HepG2 (cell line): ENCODE data around the gene UAP1L1. TPM values are rescaled to one million over a fixed set of nuclear protein-coding genes. Genes with fewer than 3 reads are reported as not detected.

Source experiments
- ATAC-seq: fragments of 200-7000 bp; cut with Tn5 transposase; 3 replicates; pipeline ENCODE4 v1.9.1; 2020; ENCODE audit warnings: mild to moderate bottlenecking, moderate library complexity
- BruUV-seq: library from RNA; stranded (reverse); fragments of 400-500 nt; replicated peaks from 2 replicates; lab custom pipeline; 2021; lab: Mats Ljungman, UMichigan
- CTCF ChIA-PET: fragments of 300-600 bp; formaldehyde crosslinking; extraction: SDS; loops from one replicate; lab custom pipeline; 2021; ENCODE audit warnings: low total read pairs, inconsistent platforms, low intra/inter-chr PET ratio; lab: Yijun Ruan, JAX
- POLR2A ChIA-PET: fragments of 350-600 bp; sonication (Branson Sonifier 250); formaldehyde crosslinking; loops from one replicate; lab custom pipeline; 2020; ENCODE audit warnings: antibody characterized with exemption, inconsistent platforms; lab: Yijun Ruan, JAX
- DNase-seq: peaks from one replicate; pipeline ENCODE4 v3.0.0-alpha.2; 2015; ENCODE audit warnings: low spot score
- FAIRE-seq: peaks from 3 replicates; lab custom pipeline; 2011; peaks lifted over from hg19 to GRCh38; lab: Jason Lieb, UNC
- H2AFZ ChIP-seq: one replicate; pipeline ENCODE4 v1.6.1; 2011; ENCODE audit warnings: low read length, inconsistent platforms
- H3K27ac ChIP-seq: fragments of 300-600 bp; 3 replicates; pipeline ENCODE4 v1.8.0; 2011; ENCODE audit warnings: mixed run types, mild to moderate bottlenecking, mixed read lengths, low read length, inconsistent platforms; ENCODE audit not compliant: insufficient read depth; ENCODE audit errors: extremely low read length
- H3K27me3 ChIP-seq, 2 experiments: fragments of 200-600 bp in 1 of 2; 2 replicates in 1 of 2; 3 replicates in 1 of 2; pipeline versions ENCODE4 v1.6.0 to v1.8.0; 2011; ENCODE audit warnings: low read length in 2 of 2, mild to moderate bottlenecking in 2 of 2, moderate library complexity in 2 of 2, inconsistent platforms in 1 of 2; ENCODE audit not compliant: insufficient read depth in 2 of 2, control insufficient read depth in 1 of 2
- H3K36me3 ChIP-seq, 2 experiments: fragments of 200-600 bp in 1 of 2; replicated peaks in 1 of 2; 2 replicates in 1 of 2; 3 replicates in 1 of 2; pipeline versions ENCODE4 v1.5.1 to v1.8.0; 2011; ENCODE audit warnings: low read length in 2 of 2, inconsistent platforms in 1 of 2; ENCODE audit not compliant: insufficient read depth in 2 of 2, control insufficient read depth in 1 of 2
- H3K4me1 ChIP-seq: 2 replicates; pipeline ENCODE4 v1.5.1; 2012; ENCODE audit warnings: low read length, inconsistent platforms; ENCODE audit not compliant: insufficient read depth
- H3K4me2 ChIP-seq: 2 replicates; pipeline ENCODE4 v1.6.0; 2011; ENCODE audit warnings: low read depth, low read length, inconsistent platforms
- H3K4me3 ChIP-seq, 3 experiments: fragments of 200-600 bp in 1 of 3; sonication (generic), shearing (Covaris generic) in 1 of 3; replicated peaks in 1 of 3; 2 replicates each; pipeline ENCODE4 v1.5.1; 2011 to 2016; ENCODE audit warnings: low read length in 3 of 3, inconsistent platforms in 2 of 3, low read depth in 2 of 3, mild to moderate bottlenecking in 2 of 3, control low read depth in 1 of 3, mixed read lengths in 1 of 3; ENCODE audit not compliant: insufficient read depth in 1 of 3
- H3K79me2 ChIP-seq: one replicate; pipeline ENCODE4 v1.6.1; 2011; ENCODE audit warnings: low read length, inconsistent platforms; ENCODE audit not compliant: insufficient read depth
- H3K9ac ChIP-seq: 2 replicates; pipeline ENCODE4 v1.6.0; 2011; ENCODE audit warnings: mild to moderate bottlenecking, low read depth, low read length, inconsistent platforms; ENCODE audit not compliant: insufficient read depth
- H3K9me3 ChIP-seq: 2 replicates; pipeline ENCODE4 v1.5.1; 2012; ENCODE audit warnings: mild to moderate bottlenecking, low read length
- H4K20me1 ChIP-seq: 2 replicates; pipeline ENCODE4 v1.6.0; 2011; ENCODE audit warnings: inconsistent platforms, mild to moderate bottlenecking, low read length, moderate library complexity; ENCODE audit not compliant: insufficient read depth
- CREB1 ChIP-seq, 2 experiments: fragments of 450-650 bp in 1 of 2; IDR thresholded peaks; 2 replicates each; pipeline ENCODE4 v1.6.1; 2016 to 2017; ENCODE audit warnings: control low read depth in 1 of 2, mild to moderate bottlenecking in 1 of 2, missing compliant biosample characterization in 1 of 2, missing genetic modification characterization in 1 of 2
- FOXC1 ChIP-seq: sonication (generic); formaldehyde crosslinking; IDR thresholded peaks from 2 replicates; pipeline ENCODE4 v1.8.0; 2022; ENCODE audit warnings: mild to moderate bottlenecking, missing genetic modification reagents, borderline replicate concordance
- GATA4 ChIP-seq: sonication (generic); IDR thresholded peaks from 2 replicates; pipeline ENCODE4 v1.6.1; 2016; ENCODE audit warnings: antibody characterized with exemption, low read depth, borderline replicate concordance
- KDM1A ChIP-seq: IDR thresholded peaks from 2 replicates; pipeline ENCODE4 v1.6.1; 2016; ENCODE audit warnings: missing compliant biosample characterization
- MEIS2 ChIP-seq: sonication (generic); formaldehyde crosslinking; IDR thresholded peaks from 2 replicates; pipeline ENCODE4 v1.9.0; 2021; ENCODE audit warnings: mild to moderate bottlenecking, missing genetic modification reagents
- MTA1 ChIP-seq: sonication (generic); formaldehyde crosslinking; IDR thresholded peaks from 2 replicates; pipeline ENCODE4 v1.4.0; 2020; ENCODE audit warnings: missing genetic modification reagents, mild to moderate bottlenecking, borderline replicate concordance
- NFATC3 ChIP-seq: sonication (generic); formaldehyde crosslinking; IDR thresholded peaks from 2 replicates; pipeline ENCODE4 v1.5.1; 2020; ENCODE audit warnings: mild to moderate bottlenecking, missing genetic modification reagents
- NFIB ChIP-seq: sonication (generic); formaldehyde crosslinking; IDR thresholded peaks from 2 replicates; pipeline ENCODE4 v1.9.0; 2021; ENCODE audit warnings: missing genetic modification reagents, mild to moderate bottlenecking, borderline replicate concordance
- NKX3-1 ChIP-seq: sonication (generic); formaldehyde crosslinking; IDR thresholded peaks from 2 replicates; pipeline ENCODE4 v1.5.0; 2020; ENCODE audit warnings: missing genetic modification reagents
- NR2F6 ChIP-seq, 2 experiments: IDR thresholded peaks; 2 replicates each; pipeline ENCODE4 v1.6.1; 2016; ENCODE audit warnings: antibody characterized with exemption in 1 of 2, mild to moderate bottlenecking in 1 of 2
- PHB2 ChIP-seq: fragments of 450-650 bp; IDR thresholded peaks from 2 replicates; pipeline ENCODE4 v1.6.1; 2018; ENCODE audit not compliant: partially characterized antibody
- SETDB1 ChIP-seq: sonication (generic); formaldehyde crosslinking; IDR thresholded peaks from 2 replicates; pipeline ENCODE4 v1.5.1; 2020; ENCODE audit warnings: missing genetic modification reagents, mild to moderate bottlenecking, borderline replicate concordance
- U2AF2 ChIP-seq: fragments of 200-400 bp; formaldehyde crosslinking; IDR thresholded peaks from 2 replicates; pipeline ENCODE4 v1.6.1; 2017; ENCODE audit warnings: low read depth, mild to moderate bottlenecking, low read length
- YEATS4 ChIP-seq: sonication (generic); formaldehyde crosslinking; IDR thresholded peaks from 2 replicates; pipeline ENCODE4 v1.4.0; 2020; ENCODE audit warnings: missing genetic modification reagents, borderline replicate concordance
- ZMYM3 ChIP-seq: sonication (generic); formaldehyde crosslinking; IDR thresholded peaks from 2 replicates; pipeline ENCODE4 v1.5.1; 2020; ENCODE audit warnings: mild to moderate bottlenecking, missing genetic modification reagents
- ZNF30 ChIP-seq: sonication (generic); formaldehyde crosslinking; IDR thresholded peaks from 2 replicates; pipeline ENCODE4 v1.5.0; 2020; ENCODE audit warnings: mild to moderate bottlenecking, missing genetic modification reagents
- ZNF44 ChIP-seq: sonication (generic); formaldehyde crosslinking; IDR thresholded peaks from 2 replicates; pipeline ENCODE4 v1.5.1; 2020; ENCODE audit warnings: mild to moderate bottlenecking, missing genetic modification reagents
- ZNF790 ChIP-seq: sonication (generic); formaldehyde crosslinking; IDR thresholded peaks from 2 replicates; pipeline ENCODE4 v1.8.0; 2022; ENCODE audit warnings: missing genetic modification reagents, mild to moderate bottlenecking, borderline replicate concordance
- WGBS: methylation state at CpG from one replicate; pipeline ENCODE4 v1.1.6; 2017; ENCODE audit warnings: low lambda C conversion rate; 5-methylcytosine and 5-hydroxymethylcytosine counted together
- in situ Hi-C: cut with HindIII; loops from 2 replicates; pipeline ENCODE4 v1.10.0; 2017; ENCODE audit warnings: low pct_unique_long_range_greater_than_20kb; ENCODE audit not compliant: extremely low pct_ligation_motif_present
- intact Hi-C: fragments of 100-400 bp; cut with micrococcal nuclease; formaldehyde crosslinking; loops from one replicate; pipeline ENCODE4 v1.10.0; 2022; ENCODE audit not compliant: unreplicated experiment
- polyA plus RNA-seq, 8 experiments: library from polyadenylated mRNA; depleted of rRNA in 3 of 8; stranded (reverse) in 7 of 8; unstranded in 1 of 8; fragments of >200 nt; fragmentation: Illumina TruSeq in 4 of 8; extraction: Trizol in 4 of 8; gene quantifications; 2 replicates each; pipeline versions ENCODE4 v1.2.1 to v1.2.3, GENCODE V29; 2011 to 2016; ENCODE audit warnings: low read depth in 4 of 8, missing spikeins in 1 of 8, mixed read lengths in 1 of 8; ENCODE audit not compliant: insufficient read depth in 1 of 8
- total RNA-seq, 5 experiments: library from RNA; depleted of rRNA; stranded (reverse); fragments of >200 nt; fragmentation: Illumina TruSeq; extraction: Trizol; gene quantifications; 2 replicates each; pipeline ENCODE4 v1.2.3, GENCODE V29; 2016; ENCODE audit warnings: low read depth in 1 of 5
- TF ChIP-seq, protein P1 (sequence below): sonication (generic); formaldehyde crosslinking; IDR thresholded peaks from 2 replicates; pipeline ENCODE4 v1.4.0; 2020; ENCODE audit warnings: missing genetic modification reagents, borderline replicate concordance
- TF ChIP-seq, protein P2 (sequence below): sonication (generic); formaldehyde crosslinking; IDR thresholded peaks from 2 replicates; pipeline ENCODE4 v1.4.0; 2020; ENCODE audit warnings: missing genetic modification reagents
- TF ChIP-seq, protein P3 (sequence below): IDR thresholded peaks from 2 replicates; pipeline ENCODE4 v1.6.1; 2016

UAP1L1 gene
- total and polyA plus RNA-seq, 2 of the 13 experiments (the other 11 are each of a cell fraction or from before 2014, with no cell fraction given): 5.4 to 6.4 TPM

DNA sequence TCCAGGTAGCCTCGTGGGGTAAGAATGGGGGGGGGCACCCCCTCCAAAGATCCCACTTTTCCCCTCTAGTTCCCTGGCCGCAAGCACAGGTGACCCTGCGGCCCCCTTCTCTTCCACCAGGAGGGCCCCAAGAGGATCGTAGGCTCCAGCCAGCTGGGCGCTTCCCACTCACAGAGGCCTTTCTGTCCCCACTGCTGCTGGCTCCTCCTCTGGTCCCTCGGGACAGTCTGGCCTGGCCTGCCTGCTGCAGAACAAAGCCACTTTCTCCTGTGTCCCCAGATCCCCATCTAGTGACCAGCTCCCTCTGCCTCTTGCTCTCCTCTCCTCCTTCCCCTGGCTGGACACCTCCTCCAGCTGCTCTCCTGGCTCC, 6.4 kb upstream of the UAP1L1 start:
- FAIRE-seq (no peak), ATAC-seq (peak; percentile 49), DNase-seq (peak; percentile 64)
- peaks cover 7% of the 10 kb centered on the region; the same call in 1 of the 2 replicates for H4K20me1 ChIP-seq
- H3K9me3 ChIP-seq: no peaks in the 10 kb centered on the region
- peak overlapping the region; percentile 70 for H3K27ac ChIP-seq
- no peak overlapping the region for H2AFZ ChIP-seq
- H3K9ac ChIP-seq: peak overlapping the region; percentile 66
- in situ Hi-C loops (no loop called here), intact Hi-C loops (no loop called here)
- peak overlapping the region; percentile 58 to 88 (median 74) for H3K4me3 ChIP-seq
- peak overlapping the region; percentile 96 for H3K4me2 ChIP-seq
- H3K79me2 ChIP-seq: peaks cover 13% of the 10 kb centered on the region
- peaks cover 2 to 4% of the 10 kb centered on the region in 2 experiments; a peak in 1 of 5 replicates for H3K36me3 ChIP-seq
- peaks cover 60% of the 10 kb centered on the region for H3K4me1 ChIP-seq
- no TSS peak for BruUV-seq
- ChIA-PET POLR2A (interaction anchor here (0.6 to 6.0 kb wide), 15 partner anchors 10 to 590 kb away, joined by 3 to 105 read pairs (median 4); partner anchors contain the start of genes ENTPD2, MAN1B1, SSNA1 and TMEM141), CTCF (no interaction called here)
- no peaks in the 10 kb centered on the region; a peak in 1 of 5 replicates for H3K27me3 ChIP-seq
- WGBS: 0% methylated on average over 4 of the region's 6 CpGs
- TF ChIP-seq MTA1 (CRISPR knock-in tag) (no peak), MEIS2 (CRISPR knock-in tag) (no peak), ZMYM3 (CRISPR knock-in tag) (no peak), KDM1A (CRISPR knock-in tag) (no peak), ZNF44 (CRISPR knock-in tag) (no peak), NFIB (CRISPR knock-in tag) (no peak), GATA4 (no peak), U2AF2 (no peak), NKX3-1 (CRISPR knock-in tag) (no peak), PHB2 (no peak), SETDB1 (CRISPR knock-in tag) (no peak), FOXC1 (CRISPR knock-in tag) (no peak), ZNF30 (CRISPR knock-in tag) (no peak), NFATC3 (no peak), NR2F6 (IDR thresholded peaks at IDR 0.05) (no peak), NR2F6 (CRISPR knock-in tag; IDR thresholded peaks at IDR 0.05) (no peak), ZNF790 (CRISPR knock-in tag) (no peak), YEATS4 (CRISPR knock-in tag) (no peak), CREB1 (IDR thresholded peaks at IDR 0.05) (no peak), CREB1 (CRISPR knock-in tag; IDR thresholded peaks at IDR 0.05) (no peak)
- TF ChIP-seq, protein P1, sequence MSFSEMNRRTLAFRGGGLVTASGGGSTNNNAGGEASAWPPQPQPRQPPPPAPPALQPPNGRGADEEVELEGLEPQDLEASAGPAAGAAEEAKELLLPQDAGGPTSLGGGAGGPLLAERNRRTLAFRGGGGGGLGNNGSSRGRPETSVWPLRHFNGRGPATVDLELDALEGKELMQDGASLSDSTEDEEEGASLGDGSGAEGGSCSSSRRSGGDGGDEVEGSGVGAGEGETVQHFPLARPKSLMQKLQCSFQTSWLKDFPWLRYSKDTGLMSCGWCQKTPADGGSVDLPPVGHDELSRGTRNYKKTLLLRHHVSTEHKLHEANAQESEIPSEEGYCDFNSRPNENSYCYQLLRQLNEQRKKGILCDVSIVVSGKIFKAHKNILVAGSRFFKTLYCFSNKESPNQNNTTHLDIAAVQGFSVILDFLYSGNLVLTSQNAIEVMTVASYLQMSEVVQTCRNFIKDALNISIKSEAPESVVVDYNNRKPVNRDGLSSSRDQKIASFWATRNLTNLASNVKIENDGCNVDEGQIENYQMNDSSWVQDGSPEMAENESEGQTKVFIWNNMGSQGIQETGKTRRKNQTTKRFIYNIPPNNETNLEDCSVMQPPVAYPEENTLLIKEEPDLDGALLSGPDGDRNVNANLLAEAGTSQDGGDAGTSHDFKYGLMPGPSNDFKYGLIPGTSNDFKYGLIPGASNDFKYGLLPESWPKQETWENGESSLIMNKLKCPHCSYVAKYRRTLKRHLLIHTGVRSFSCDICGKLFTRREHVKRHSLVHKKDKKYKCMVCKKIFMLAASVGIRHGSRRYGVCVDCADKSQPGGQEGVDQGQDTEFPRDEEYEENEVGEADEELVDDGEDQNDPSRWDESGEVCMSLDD: no peak
- TF ChIP-seq, protein P2, sequence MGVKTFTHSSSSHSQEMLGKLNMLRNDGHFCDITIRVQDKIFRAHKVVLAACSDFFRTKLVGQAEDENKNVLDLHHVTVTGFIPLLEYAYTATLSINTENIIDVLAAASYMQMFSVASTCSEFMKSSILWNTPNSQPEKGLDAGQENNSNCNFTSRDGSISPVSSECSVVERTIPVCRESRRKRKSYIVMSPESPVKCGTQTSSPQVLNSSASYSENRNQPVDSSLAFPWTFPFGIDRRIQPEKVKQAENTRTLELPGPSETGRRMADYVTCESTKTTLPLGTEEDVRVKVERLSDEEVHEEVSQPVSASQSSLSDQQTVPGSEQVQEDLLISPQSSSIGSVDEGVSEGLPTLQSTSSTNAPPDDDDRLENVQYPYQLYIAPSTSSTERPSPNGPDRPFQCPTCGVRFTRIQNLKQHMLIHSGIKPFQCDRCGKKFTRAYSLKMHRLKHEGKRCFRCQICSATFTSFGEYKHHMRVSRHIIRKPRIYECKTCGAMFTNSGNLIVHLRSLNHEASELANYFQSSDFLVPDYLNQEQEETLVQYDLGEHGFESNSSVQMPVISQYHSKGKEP (CRISPR knock-in tag): no peak
- TF ChIP-seq, protein P3, sequence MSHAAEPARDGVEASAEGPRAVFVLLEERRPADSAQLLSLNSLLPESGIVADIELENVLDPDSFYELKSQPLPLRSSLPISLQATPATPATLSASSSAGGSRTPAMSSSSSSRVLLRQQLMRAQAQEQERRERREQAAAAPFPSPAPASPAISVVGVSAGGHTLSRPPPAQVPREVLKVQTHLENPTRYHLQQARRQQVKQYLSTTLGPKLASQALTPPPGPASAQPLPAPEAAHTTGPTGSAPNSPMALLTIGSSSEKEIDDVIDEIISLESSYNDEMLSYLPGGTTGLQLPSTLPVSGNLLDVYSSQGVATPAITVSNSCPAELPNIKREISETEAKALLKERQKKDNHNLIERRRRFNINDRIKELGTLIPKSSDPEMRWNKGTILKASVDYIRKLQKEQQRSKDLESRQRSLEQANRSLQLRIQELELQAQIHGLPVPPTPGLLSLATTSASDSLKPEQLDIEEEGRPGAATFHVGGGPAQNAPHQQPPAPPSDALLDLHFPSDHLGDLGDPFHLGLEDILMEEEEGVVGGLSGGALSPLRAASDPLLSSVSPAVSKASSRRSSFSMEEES (CRISPR knock-in tag): no peak
